ENCODE measurements around the gene USP10.

Gene USP10

DNA sequence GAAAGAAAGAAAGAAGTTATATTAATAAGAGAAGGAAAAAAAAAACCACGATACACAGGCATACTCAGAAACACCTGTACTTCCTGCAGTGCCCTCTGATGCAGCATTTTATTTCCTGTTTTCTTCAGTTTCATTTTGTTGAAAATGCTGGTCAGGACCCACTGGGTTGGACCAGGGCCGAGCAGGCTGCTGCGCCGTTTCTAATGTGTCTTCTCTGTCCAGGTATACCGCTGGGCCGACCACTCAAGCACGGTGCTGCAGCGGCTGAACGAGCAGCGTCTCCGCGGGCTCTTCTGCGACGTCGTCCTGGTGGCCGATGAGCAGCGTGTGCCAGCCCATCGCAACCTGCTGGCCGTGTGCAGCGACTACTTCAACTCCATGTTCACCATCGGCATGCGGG is 43.2 kb upstream of the USP10 start:
- DNase-seq (ENCODE audit: low spot score): no peak
- TF ChIP-seq, protein P1, sequence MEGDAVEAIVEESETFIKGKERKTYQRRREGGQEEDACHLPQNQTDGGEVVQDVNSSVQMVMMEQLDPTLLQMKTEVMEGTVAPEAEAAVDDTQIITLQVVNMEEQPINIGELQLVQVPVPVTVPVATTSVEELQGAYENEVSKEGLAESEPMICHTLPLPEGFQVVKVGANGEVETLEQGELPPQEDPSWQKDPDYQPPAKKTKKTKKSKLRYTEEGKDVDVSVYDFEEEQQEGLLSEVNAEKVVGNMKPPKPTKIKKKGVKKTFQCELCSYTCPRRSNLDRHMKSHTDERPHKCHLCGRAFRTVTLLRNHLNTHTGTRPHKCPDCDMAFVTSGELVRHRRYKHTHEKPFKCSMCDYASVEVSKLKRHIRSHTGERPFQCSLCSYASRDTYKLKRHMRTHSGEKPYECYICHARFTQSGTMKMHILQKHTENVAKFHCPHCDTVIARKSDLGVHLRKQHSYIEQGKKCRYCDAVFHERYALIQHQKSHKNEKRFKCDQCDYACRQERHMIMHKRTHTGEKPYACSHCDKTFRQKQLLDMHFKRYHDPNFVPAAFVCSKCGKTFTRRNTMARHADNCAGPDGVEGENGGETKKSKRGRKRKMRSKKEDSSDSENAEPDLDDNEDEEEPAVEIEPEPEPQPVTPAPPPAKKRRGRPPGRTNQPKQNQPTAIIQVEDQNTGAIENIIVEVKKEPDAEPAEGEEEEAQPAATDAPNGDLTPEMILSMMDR (IDR thresholded peaks at IDR 0.05; ENCODE audit: extremely low read depth, insufficient read depth, missing control alignments): no peak
- in situ Hi-C loops (cut with MboI; ENCODE audit: low pct_unique_long_range_greater_than_20kb, low sequenced_read_pairs, unreplicated experiment): no loop called here

DNA sequence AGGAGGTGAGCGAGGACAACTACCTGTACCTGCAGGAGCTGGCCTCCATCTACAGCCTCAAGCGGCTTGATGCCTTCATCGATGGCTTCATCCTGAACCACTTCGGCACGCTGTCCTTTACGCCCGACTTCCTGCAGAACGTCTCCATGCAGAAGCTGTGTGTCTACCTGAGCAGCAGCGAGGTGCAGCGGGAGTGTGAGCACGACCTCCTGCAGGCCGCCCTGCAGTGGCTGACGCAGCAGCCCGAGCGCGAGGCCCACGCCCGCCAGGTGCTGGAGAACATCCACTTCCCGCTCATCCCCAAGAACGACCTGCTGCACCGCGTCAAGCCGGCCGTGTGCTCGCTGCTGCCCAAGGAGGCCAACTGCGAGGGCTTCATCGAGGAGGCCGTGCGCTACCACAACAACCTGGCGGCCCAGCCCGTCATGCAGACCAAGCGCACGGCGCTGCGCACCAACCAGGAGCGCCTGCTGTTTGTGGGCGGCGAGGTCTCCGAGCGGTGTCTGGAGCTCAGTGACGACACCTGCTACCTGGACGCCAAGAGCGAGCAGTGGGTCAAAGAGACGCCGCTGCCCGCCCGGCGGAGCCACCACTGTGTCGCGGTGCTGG is 42.5 kb upstream of the USP10 start:
- in situ Hi-C loops (cut with MboI; ENCODE audit: low pct_unique_long_range_greater_than_20kb, low sequenced_read_pairs, unreplicated experiment): no loop called here
- DNase-seq (ENCODE audit: low spot score): no peak
- TF ChIP-seq, protein P1 (IDR thresholded peaks at IDR 0.05; ENCODE audit: extremely low read depth, insufficient read depth, missing control alignments): no peak

DNA sequence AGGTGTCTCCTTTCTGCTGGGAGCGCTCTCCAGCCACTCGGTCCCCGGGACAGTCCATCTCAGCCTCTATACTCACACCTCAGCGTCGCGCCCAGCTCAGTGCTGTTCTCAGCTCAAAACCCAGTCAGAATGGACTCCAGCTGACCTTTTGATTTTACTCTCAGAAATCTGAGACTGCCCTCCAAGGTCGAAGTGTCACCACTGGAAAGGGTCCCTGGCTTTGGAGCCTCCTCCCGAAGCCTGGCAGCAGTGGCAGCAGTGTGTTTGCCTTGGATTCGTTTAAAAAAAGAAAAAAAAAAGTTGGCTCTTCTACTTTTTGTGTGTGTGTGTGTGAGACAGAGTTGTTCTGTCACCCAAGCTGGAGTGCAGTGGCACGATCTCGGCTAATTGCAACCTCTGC is 41.1 kb upstream of the USP10 start:
- no peak for DNase-seq (ENCODE audit: low spot score)
- in situ Hi-C loops (cut with MboI; ENCODE audit: low pct_unique_long_range_greater_than_20kb, low sequenced_read_pairs, unreplicated experiment): no loop called here
- TF ChIP-seq, protein P1 (IDR thresholded peaks at IDR 0.05; ENCODE audit: extremely low read depth, insufficient read depth, missing control alignments): no peak

DNA sequence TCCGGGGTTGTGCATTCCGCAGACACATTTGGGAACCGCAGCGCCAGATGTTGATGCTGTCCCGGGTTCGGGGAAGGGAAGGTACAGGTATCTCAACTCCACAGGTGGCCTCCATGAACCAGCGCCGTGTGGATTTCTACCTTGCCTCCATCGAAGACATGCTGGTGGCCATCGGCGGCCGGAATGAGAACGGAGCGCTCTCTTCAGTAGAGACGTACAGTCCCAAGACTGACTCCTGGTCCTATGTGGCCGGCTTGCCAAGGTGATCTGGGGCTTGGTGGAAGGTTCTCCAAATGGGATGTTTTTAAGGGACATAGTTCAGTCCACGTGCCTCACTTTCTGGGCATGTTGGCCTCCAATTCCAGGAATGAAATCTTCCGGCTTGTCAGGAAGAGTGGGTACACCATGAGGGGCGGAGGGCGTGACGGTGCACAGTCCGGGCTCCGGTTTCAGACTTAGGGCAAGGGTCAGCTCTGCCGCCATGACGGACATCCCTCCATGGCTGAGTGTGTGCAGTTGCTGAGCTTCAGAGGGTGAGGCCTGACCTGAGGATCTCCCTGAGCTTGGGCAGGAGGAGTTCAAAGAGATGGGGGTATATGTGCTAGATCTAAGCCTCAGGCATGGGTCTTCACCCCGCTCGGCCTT is 40.0 kb upstream of the USP10 start:
- TF ChIP-seq, protein P1 (IDR thresholded peaks at IDR 0.05; ENCODE audit: extremely low read depth, insufficient read depth, missing control alignments): no peak
- no peak for DNase-seq (ENCODE audit: low spot score)
- in situ Hi-C loops (cut with MboI; ENCODE audit: low pct_unique_long_range_greater_than_20kb, low sequenced_read_pairs, unreplicated experiment): no loop called here

DNA sequence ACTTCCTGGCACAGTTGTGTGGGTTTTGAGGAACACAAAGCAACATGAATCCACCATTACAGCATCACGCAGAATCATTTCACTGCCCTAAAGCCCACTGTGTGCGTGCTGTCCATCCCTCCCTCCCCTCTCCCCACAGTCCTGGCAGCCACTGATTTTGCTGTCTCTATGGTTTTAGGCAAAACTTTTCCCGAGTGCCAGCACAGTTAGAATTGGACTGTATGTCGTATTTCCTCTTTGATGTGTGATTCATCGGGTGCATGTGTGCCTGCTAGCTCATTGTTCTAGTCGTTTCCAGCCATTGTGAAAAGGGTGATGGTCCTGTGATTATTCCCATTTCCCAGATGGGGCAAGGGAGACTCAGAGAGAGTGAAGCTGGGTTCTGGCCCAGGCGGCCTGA is 38.8 kb upstream of the USP10 start:
- no peak for DNase-seq (ENCODE audit: low spot score)
- TF ChIP-seq, protein P1 (IDR thresholded peaks at IDR 0.05; ENCODE audit: extremely low read depth, insufficient read depth, missing control alignments): no peak
- in situ Hi-C loops (cut with MboI; ENCODE audit: low pct_unique_long_range_greater_than_20kb, low sequenced_read_pairs, unreplicated experiment): no loop called here

DNA sequence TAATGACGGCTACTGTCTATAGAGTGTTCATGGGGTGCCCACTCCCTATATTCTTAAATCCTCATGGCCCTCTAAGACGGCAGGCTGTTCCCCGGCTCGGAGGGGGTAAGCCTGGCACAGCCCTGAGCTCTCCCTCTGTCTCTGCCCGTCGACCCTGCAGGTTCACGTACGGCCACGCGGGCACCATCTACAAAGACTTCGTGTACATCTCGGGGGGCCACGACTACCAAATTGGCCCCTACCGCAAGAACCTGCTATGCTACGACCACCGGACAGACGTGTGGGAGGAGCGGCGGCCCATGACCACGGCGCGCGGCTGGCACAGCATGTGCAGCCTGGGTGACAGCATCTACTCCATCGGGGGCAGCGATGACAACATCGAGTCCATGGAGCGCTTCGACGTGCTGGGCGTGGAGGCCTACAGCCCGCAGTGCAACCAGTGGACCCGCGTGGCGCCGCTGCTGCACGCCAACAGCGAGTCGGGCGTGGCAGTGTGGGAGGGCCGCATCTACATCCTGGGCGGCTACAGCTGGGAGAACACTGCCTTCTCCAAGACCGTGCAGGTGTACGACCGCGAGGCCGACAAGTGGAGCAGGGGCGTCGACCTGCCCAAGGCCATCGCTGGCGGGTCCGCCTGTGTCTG is 38.3 kb upstream of the USP10 start:
- in situ Hi-C loops (cut with MboI; ENCODE audit: low pct_unique_long_range_greater_than_20kb, low sequenced_read_pairs, unreplicated experiment): no loop called here
- TF ChIP-seq, protein P1 (IDR thresholded peaks at IDR 0.05; ENCODE audit: extremely low read depth, insufficient read depth, missing control alignments): no peak
- DNase-seq (ENCODE audit: low spot score): no peak

Data from GM13977 (cell line).